Dendritic cell treated with granulocyte-macrophage colony-stimulating factor and Interleukin-4, amounts not matched to agents 40 ng/mL and 50 ng/mL, for 4 days (primary cell): ENCODE results near the gene SLC17A7.

ENCODE experiments used
- H3K27ac Mint-ChIP-seq: one replicate; pipeline ENCODE4 v1.8.0; 2022; ENCODE audit warnings: mild to moderate bottlenecking, mixed read lengths
- H3K27me3 Mint-ChIP-seq: one replicate; pipeline ENCODE4 v1.8.0; 2022; ENCODE audit warnings: mild to moderate bottlenecking, mixed read lengths
- H3K36me3 Mint-ChIP-seq: one replicate; pipeline ENCODE4 v1.8.0; 2022; ENCODE audit warnings: low read depth, mixed read lengths
- H3K4me1 Mint-ChIP-seq: one replicate; pipeline ENCODE4 v1.8.0; 2022; ENCODE audit warnings: low read depth, mixed read lengths
- H3K4me3 Mint-ChIP-seq: one replicate; pipeline ENCODE4 v1.8.0; 2022; ENCODE audit warnings: mild to moderate bottlenecking, moderate library complexity, mixed read lengths
- H3K9me3 Mint-ChIP-seq: one replicate; pipeline ENCODE4 v1.8.0; 2022; ENCODE audit warnings: mixed read lengths
- intact Hi-C: fragments of 100-400 bp; cut with micrococcal nuclease; formaldehyde crosslinking; loops from one replicate; pipeline ENCODE4 v1.15.0; 2022

SLC17A7 gene

DNA sequence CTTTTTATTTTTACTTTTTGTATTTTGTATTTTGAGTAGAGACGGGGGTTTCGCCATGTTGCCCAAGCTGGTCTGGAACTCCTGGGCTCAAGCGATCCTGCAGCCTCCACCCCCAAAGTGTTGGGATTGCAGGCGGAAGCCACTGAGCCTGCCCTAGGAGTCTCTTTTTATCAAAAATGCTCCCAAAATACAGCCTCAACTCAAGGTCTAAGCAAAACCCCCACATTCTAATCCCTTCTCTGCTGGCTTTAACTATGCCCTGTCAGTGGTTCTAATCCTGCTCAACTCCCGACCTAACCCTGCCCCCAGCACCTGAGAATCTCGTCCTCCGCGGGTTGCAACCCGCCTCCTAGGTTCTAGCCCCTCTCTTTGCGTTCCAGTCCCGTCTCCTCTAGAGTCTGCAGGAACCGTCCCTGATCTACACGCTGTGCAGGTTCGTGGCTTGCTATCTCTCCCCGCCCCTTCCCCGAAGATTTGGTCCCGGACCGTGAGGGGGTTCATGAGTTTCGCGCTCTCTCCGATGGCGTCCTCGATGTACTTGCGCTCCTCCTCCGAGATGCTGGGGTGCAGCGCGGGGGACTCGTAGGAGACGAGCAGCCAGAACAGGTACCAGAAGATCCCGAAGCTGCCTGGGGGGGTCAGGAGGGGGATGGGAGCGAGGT, 8.0 kb downstream of the SLC17A7 start:
- H3K4me1 Mint-ChIP-seq = peaks cover 18% of the 10 kb centered on the region
- H3K36me3 Mint-ChIP-seq = no peaks in the 10 kb centered on the region
- H3K9me3 Mint-ChIP-seq = no peaks in the 10 kb centered on the region
- intact Hi-C loops = no loop called here
- no peak overlapping the region for H3K27ac Mint-ChIP-seq
- H3K4me3 Mint-ChIP-seq = no peak overlapping the region
- H3K27me3 Mint-ChIP-seq = peaks cover 96% of the 10 kb centered on the region

DNA sequence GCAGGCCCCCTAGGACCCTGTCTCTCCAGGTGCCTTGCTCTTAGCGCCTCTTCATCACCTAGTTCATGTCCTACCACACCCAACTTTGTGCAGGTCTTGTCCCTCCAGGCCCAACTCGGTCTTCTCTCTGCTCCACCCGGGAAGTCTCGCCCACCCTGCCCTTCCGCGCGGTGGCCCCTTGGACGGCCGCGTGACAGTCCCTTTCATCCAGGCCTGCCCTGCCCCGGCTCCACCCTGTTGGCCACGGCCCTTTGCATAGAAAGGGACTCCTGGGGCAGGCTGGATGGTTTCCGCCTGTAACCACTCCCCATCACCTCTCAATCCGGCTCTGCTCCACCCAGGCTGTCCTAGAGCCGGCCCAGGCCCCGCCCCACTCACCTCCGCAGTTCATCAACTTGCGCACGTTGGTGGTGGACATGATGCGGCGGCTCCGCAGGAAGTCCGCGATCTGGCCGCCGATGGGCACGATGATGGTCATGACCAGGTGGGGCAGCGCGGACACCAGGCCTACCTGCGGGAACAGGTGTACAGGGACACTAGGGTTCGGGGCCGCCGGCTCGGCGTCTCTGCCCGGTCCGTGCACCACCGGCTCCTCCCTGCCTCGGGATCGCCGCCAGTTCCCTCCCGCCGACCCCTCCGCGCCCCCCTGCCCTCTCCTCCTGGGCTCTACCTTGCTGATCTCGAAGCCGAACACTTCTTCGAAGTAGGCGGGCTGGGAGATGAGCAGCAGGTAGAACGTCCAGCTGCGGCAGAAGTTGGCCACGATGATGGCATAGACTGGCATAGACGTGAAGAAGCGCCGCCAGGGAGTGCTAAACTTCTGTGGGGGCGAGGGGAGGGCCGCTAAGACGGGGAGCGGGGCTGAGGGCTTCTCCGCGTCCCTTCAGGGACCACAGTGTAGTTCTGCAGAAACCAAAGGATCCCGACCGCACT, 8.9 kb downstream of the SLC17A7 start:
- Mint-ChIP-seq H3K4me1 (peaks cover 25% of the 10 kb centered on the region), H3K4me3 (peak overlapping the region; percentile 13), H3K27me3 (peaks cover 95% of the 10 kb centered on the region), H3K36me3 (no peaks in the 10 kb centered on the region), H3K9me3 (no peaks in the 10 kb centered on the region), H3K27ac (no peak overlapping the region)
- intact Hi-C loops = no loop called here

DNA sequence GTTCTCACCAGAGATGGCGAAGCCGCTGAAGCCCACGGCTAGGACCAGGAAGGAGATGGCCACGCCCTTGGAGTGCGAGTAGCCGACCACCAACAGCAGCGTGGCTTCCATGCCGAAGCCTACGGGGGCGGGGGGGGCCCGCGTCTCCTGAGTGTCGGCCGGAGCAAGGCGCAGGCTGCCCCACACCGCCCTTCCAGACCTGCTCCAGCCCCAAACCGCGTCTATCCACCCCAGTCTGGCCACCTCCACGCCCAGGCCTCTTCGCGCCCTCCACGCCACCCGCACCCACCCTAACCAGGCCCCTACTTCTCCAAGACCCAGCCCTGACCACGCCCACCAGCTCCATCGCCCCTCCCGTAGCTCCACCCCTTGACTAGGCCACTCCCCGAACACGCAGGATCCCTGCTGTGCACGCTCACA, 10.0 kb downstream of the SLC17A7 start:
- Mint-ChIP-seq H3K4me3 (no peak overlapping the region), H3K9me3 (no peaks in the 10 kb centered on the region), H3K27me3 (peaks cover 95% of the 10 kb centered on the region), H3K4me1 (peaks cover 28% of the 10 kb centered on the region), H3K27ac (no peak overlapping the region), H3K36me3 (no peaks in the 10 kb centered on the region)
- intact Hi-C loops = no loop called here

DNA sequence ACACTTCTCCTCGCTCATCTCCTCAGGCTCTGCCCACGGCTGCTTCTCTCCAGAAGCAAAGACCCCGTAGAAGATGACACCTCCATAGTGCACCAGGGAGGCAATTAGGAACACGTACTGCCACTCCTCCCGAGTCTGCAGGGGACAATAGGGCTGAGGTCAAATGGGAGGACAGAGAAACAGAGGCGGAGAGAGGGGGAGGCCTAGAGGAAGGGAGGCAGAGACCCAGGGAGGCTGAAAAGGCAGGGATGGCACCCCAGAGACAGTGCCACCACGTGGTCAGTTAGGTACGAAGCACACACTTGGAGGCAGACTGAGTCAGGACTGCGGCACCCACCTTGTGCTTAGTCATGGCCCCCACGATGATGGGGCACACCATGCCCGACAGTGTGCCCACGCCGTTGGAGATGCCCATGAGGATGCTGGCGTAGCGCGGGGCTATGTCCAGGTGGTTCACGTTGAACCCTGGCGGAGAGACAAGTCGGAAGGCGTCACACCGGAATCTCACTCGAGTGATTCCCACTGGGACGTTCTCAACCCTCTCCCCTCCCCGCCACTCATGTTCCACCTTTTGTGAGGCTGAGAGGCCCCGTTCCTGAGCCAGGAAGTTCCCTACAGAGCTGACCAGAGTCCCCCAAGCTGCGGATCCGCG, 10.5 kb downstream of the SLC17A7 start:
- H3K36me3 Mint-ChIP-seq = no peaks in the 10 kb centered on the region
- intact Hi-C loops = no loop called here
- H3K9me3 Mint-ChIP-seq = no peaks in the 10 kb centered on the region
- H3K27me3 Mint-ChIP-seq = peaks cover 95% of the 10 kb centered on the region
- peaks cover 26% of the 10 kb centered on the region for H3K4me1 Mint-ChIP-seq
- H3K27ac Mint-ChIP-seq = no peak overlapping the region
- H3K4me3 Mint-ChIP-seq = no peak overlapping the region

DNA sequence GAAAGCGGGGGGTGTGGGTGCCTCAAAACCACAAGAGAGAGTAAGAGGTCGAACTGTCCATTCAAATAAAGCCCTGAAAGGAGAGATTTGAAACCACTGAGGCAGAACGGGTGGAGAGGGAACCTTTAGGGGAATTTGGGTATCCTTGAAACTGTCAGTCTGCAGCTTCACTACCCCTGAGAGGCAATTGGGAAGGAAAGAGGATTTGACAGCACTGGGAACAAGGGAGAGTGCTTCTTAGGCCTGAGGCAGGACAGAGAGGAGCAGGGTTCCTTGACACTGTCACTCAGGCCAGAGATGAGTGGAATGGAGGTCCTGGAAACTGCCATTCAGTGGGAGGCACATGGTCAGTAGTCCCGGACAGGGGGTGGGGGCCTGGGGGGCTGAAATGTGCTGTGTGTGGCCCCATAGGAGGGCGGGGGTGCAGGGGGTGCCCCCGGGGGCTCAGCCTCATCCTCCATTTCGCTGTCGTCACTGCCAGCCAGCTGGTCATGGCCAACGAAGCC, 11.1 kb downstream of the SLC17A7 start:
- H3K9me3 Mint-ChIP-seq = no peaks in the 10 kb centered on the region
- no peak overlapping the region for H3K27ac Mint-ChIP-seq
- H3K27me3 Mint-ChIP-seq = peaks cover 95% of the 10 kb centered on the region
- H3K4me3 Mint-ChIP-seq = no peak overlapping the region
- H3K36me3 Mint-ChIP-seq = no peaks in the 10 kb centered on the region
- intact Hi-C loops = no loop called here
- H3K4me1 Mint-ChIP-seq = peaks cover 26% of the 10 kb centered on the region

DNA sequence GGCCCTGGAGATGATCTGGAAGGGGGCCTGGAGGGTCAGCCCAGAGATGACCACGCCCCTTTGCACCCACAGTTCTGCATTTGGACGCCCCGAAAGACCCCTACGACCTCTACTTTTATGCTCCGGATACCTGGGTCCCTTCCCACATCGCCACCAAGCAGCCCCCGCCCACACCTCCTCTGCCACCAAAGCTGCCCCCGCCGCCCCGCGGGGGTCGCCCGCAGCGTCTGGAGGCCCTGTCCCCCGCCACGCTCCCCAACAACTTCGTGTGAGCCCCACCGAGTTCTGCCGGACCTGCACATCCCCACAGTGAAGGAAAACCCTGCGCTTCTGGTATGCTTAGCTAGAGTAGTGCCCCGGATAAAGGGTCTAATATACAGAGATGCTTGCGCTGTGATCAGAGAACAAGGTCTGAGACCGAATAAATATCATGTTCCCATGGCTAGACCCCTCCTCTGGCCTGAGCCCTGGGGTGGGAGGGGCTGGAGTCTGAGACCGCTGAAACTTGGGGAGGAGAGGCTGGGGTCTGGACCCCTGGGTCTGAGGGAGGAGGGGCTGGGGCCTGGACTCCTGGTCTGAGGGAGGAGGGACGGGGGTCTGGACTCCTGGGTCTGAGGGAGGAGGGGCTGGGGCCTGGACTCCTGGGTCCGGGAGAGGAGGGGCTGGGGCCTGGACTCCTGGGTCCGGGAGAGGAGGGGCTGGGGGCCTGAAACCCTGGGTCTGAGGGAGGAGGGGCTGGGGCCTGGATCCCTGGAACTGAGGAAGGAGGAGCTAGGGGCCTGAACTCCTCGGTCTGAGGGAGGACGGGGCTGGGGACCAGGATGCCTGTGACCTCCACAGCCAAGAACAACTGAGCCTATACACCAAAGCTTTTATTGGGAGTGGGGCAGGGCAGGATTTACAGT, 12.5 kb downstream of the SLC17A7 start:
- Mint-ChIP-seq H3K27me3 (peaks cover 95% of the 10 kb centered on the region), H3K4me3 (no peak overlapping the region), H3K27ac (no peak overlapping the region), H3K9me3 (no peaks in the 10 kb centered on the region), H3K4me1 (peaks cover 27% of the 10 kb centered on the region), H3K36me3 (no peaks in the 10 kb centered on the region)
- intact Hi-C loops = no loop called here

DNA sequence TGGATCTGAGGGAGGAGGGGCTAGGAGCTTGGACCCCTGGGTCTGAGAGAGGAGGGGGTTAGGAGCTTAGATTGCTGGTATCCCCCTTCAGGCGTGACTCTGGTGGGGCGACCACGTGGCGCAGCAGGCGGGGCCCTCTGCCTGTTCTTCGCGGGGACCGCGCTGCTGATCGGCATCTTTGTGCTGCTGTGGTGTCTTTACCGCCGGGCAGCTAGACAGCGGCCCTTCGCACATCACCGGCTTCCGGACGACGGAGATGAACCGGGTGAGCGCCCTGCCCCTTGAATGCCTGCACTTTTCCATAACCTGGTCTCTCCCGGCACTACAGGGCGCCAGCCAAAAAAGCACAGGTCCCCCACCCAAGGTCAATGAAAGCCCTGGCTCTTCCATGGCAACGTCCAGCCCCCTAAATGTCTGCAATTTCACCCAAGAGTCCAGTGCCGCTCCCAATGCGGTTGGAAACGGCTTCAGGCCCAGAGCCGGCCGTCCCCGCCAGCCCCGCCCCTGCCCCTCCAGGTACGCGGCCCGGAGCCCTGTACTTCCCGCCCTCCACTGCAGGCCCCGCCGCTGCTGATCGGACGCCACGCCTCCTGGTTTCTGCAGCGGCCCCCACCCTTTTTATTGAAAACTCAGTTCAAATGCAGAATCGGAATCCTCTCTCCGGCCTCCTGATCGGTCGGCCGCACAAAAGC, 13.3 kb downstream of the SLC17A7 start:
- no peak overlapping the region for H3K4me3 Mint-ChIP-seq
- intact Hi-C loops = no loop called here
- H3K36me3 Mint-ChIP-seq = no peaks in the 10 kb centered on the region
- peaks cover 30% of the 10 kb centered on the region for H3K4me1 Mint-ChIP-seq
- H3K27me3 Mint-ChIP-seq = peaks cover 94% of the 10 kb centered on the region
- no peak overlapping the region for H3K27ac Mint-ChIP-seq
- no peaks in the 10 kb centered on the region for H3K9me3 Mint-ChIP-seq

DNA sequence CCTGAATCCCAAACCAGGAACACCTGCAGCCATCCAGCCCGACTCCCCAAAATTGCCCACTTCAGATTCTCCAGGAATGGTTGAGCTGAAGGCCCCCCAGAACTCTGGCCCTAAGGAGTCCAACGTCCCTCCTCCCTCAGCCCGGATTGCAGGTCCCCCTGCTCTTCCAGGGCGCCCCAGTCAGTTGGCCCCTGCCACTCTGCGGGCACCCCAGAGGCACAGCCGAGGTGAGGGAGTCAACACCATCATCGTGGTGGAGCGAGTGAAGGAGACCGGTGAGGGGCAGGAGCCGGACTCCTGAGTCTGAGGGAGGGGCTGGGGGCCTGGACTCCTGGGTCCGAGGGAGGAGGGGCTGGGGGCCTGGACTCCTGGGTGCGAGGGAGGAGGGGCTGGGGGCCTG, 14.0 kb downstream of the SLC17A7 start:
- H3K4me3 Mint-ChIP-seq = no peak overlapping the region
- peaks cover 35% of the 10 kb centered on the region for H3K4me1 Mint-ChIP-seq
- peaks cover 94% of the 10 kb centered on the region for H3K27me3 Mint-ChIP-seq
- H3K27ac Mint-ChIP-seq = no peak overlapping the region
- H3K9me3 Mint-ChIP-seq = no peaks in the 10 kb centered on the region
- intact Hi-C loops = no loop called here
- H3K36me3 Mint-ChIP-seq = no peaks in the 10 kb centered on the region

DNA sequence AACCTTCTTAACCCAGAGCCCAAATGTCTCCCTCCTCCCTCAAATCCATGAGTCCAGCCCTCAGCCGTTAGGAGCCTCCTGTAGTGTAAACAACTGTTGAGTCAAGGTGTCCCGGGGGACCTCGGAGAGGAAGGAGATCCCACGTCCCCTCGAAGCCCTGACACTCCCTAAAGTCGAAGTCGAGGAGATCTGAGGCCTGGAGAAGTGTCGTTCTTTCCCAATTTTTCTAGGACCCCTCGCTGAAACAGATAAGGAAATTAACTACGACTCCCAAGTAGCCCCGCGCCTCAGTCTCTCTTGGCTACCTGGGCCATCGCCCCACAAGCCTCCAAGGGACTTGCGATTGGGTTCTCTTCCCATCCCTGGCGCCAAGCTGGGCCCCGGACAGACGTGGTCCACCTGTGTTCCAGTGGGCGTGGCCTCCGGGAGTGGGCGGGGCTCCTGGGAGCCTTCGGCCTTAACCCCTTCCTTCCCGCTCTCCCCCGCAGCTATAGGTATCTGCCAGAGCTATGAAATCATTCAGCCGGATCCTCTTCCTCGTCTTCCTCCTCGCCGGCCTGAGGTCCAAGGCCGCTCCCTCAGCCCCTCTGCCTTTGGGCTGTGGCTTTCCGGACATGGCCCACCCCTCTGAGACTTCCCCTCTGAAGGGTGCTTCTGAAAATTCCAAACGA, 15.3 kb downstream of the SLC17A7 start:
- Mint-ChIP-seq H3K27ac (no peak overlapping the region), H3K27me3 (peaks cover 96% of the 10 kb centered on the region), H3K36me3 (no peaks in the 10 kb centered on the region), H3K9me3 (no peaks in the 10 kb centered on the region), H3K4me1 (peaks cover 41% of the 10 kb centered on the region), H3K4me3 (no peak overlapping the region)
- intact Hi-C loops = no loop called here

DNA sequence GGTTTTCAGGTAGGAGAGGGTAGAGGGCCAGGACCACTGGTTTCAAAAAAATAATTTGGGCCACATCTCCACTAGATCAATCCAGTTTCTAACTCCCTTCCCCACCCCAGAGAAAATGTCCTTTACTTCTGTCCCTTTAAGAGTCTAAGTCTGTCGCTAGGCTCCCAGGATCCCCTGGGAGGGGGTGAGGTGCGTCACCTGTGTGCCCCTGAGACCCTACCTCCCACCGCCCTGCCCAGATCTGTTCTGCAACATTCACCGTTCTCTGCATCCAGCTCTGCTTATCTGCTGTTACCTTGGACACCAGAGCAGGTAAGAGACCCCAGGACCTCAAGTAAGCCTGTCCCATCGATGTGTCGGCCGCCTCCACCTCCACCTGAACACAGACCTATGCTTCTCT, 16.1 kb downstream of the SLC17A7 start, which contains the start of gene GFY:
TSS of gene GFY (plus strand) at position 211 of the 400 bp plus-strand sequence. CDS start 1,043 bp downstream, outside the sequence.
- Mint-ChIP-seq H3K4me3 (no peak within 1 kb of the TSS), H3K27ac (no peak within 1 kb of the TSS), H3K9me3 (no peaks in the 10 kb centered on the region), H3K4me1 (peaks cover 46% of the 10 kb centered on the region), H3K36me3 (no peaks in the 10 kb centered on the region), H3K27me3 (peaks cover 96% of the 10 kb centered on the region)
- intact Hi-C loops = no loop called here

DNA sequence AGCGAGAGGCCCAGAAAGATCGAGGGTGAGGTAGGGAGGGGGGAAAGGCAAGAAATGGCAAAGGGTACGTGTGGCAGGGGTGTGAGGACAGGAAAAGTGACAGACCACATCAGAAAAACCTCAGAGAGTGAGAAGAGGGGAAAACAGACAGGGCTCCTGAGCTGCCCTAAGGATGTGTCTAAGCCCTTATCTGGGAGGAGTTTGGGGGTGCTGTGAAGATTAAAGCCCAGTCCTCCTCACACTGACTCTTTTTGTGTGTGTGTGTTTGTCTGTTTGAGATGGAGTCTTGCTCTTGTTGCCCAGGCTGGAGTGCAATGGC, 17.4 kb downstream of the SLC17A7 start:
- Mint-ChIP-seq H3K9me3 (no peaks in the 10 kb centered on the region), H3K36me3 (no peaks in the 10 kb centered on the region), H3K27ac (no peak overlapping the region), H3K27me3 (peaks cover 96% of the 10 kb centered on the region), H3K4me1 (peaks cover 46% of the 10 kb centered on the region), H3K4me3 (no peak overlapping the region)
- intact Hi-C loops = no loop called here

DNA sequence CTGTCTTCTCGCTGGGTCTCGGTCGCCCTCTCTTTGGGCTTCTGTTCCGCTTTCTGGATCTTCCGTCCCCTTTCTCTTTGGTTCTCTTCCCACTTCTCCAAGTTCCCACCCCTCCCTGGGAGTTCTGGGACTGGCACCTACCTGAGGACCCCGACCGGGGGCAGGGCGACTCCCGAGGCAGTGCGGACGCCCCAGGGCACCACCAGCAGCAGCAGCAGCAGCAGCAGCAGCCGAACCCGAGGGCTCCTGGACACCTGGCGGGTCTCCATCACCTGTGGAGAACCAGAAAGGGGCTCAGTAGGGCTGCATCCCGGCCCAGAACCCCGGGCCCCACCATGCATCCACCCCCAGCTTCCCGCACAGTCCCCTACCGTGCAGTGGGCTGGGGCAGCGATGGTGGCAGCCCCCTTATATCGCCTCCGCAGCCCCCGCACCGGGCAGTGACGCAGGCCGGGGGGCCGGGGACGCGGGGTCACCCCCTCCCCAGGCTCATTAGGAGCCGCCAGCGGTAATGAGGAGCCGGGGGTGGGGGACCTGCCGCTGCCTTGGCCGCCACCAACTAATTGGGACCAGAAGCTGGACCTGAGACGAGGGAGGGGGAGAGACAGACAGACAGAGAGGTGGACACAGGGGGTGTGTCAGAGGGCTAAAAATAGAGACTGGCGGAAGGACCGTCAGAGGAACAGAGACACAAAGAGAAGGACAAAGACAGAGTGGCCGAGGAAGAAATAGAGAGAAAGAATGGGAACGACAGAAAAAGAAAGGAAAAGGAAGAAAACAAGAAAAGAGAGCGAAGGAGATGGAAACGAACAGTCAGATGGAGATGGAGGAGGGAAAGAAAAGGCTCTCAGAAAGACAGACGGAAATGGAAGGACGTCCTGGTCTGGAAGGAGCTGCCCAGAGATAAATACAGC, 18.0 kb downstream of the SLC17A7 start, which contains the start of gene PTH2:
TSS of gene PTH2 (minus strand) at position 371 of the 914 bp plus-strand sequence. CDS start at position 269, 102 bp downstream.
- peaks cover 46% of the 10 kb centered on the region for H3K4me1 Mint-ChIP-seq

More for the DNA sequence above, 18.0 kb downstream of the SLC17A7 start, which contains the start of gene PTH2:
- no peaks in the 10 kb centered on the region for H3K36me3 Mint-ChIP-seq
- intact Hi-C loops = no loop called here
- H3K27ac Mint-ChIP-seq = peak within 1 kb of the TSS; percentile 73
- H3K9me3 Mint-ChIP-seq = no peaks in the 10 kb centered on the region
- H3K27me3 Mint-ChIP-seq = peaks cover 95% of the 10 kb centered on the region
- H3K4me3 Mint-ChIP-seq = peak within 1 kb of the TSS; percentile 75
